Measurements from ENCODE around the gene NEBL. TPM values are rescaled to one million over a fixed set of nuclear protein-coding genes. Genes with fewer than 3 reads are reported as not detected.

Gene NEBL
- total RNA-seq, 4 donors from 2014 or later, result 52.0 to 100 (median 62.3) TPM

- TF ChIP-seq CTCF (IDR thresholded peaks at IDR 0.05) (no peak), POLR2A (IDR thresholded peaks at IDR 0.05) (no peak)
- H3K4me3 ChIP-seq (ENCODE audit: low read depth, poor library complexity, severe bottlenecking), result no peak overlapping the region
- no peak for DNase-seq (ENCODE audit: low spot score in 2 of 2)
- intact Hi-C loops (cut with DNase I; ENCODE audit: low total_unique reads), result no loop called here
- WGBS, 2 donors, result 79 to 86% methylated on average over 2 of the region's 2 CpGs
Observed at GRCh38 chr10:20771051-20771450, 126.1 kb downstream of the NEBL start.

GRCh38 chr10:20769481-20769880, 127.6 kb downstream of the NEBL start:
- TF ChIP-seq POLR2A (IDR thresholded peaks at IDR 0.05) (no peak), CTCF (IDR thresholded peaks at IDR 0.05) (no peak)
- no peak for DNase-seq (ENCODE audit: low spot score in 2 of 2)
- WGBS, 2 donors, result 44 to 49% methylated on average over 3 of the region's 3 CpGs
- H3K4me3 ChIP-seq (ENCODE audit: low read depth, poor library complexity, severe bottlenecking), result no peak overlapping the region
- intact Hi-C loops (cut with DNase I; ENCODE audit: low total_unique reads), result no loop called here

- H3K4me3 ChIP-seq (ENCODE audit: low read depth, poor library complexity, severe bottlenecking), result no peak overlapping the region
- WGBS, 2 donors, result 15 to 19% methylated on average over 3 of the region's 3 CpGs
- intact Hi-C loops (cut with DNase I; ENCODE audit: low total_unique reads), result no loop called here
- no peak for DNase-seq (ENCODE audit: low spot score in 2 of 2)
- TF ChIP-seq POLR2A (IDR thresholded peaks at IDR 0.05), result no peak
- no peak for TF ChIP-seq CTCF (IDR thresholded peaks at IDR 0.05)
Observed at GRCh38 chr10:20768843-20769242, 128.3 kb downstream of the NEBL start.

- no peak overlapping the region for H3K4me3 ChIP-seq (ENCODE audit: low read depth, poor library complexity, severe bottlenecking)
- WGBS, 2 donors, result 13 to 15% methylated on average over 2 of the region's 2 CpGs
- DNase-seq (ENCODE audit: low spot score in 2 of 2), result peak in 1 of 2 donors; percentile 43
- intact Hi-C loops (cut with DNase I; ENCODE audit: low total_unique reads), result no loop called here
- TF ChIP-seq POLR2A (IDR thresholded peaks at IDR 0.05), result no peak
- TF ChIP-seq CTCF (IDR thresholded peaks at IDR 0.05), result no peak
Observed at GRCh38 chr10:20767028-20767427, 130.1 kb downstream of the NEBL start.

- H3K4me3 ChIP-seq (ENCODE audit: low read depth, poor library complexity, severe bottlenecking), result no peak overlapping the region
- intact Hi-C loops (cut with DNase I; ENCODE audit: low total_unique reads), result no loop called here
- DNase-seq (ENCODE audit: low spot score in 2 of 2), result no peak
- 81 to 100% methylated on average over 1 of the region's 1 CpG for WGBS, 2 donors
- TF ChIP-seq POLR2A (IDR thresholded peaks at IDR 0.05), result no peak
- no peak for TF ChIP-seq CTCF (IDR thresholded peaks at IDR 0.05)
Observed at GRCh38 chr10:20765066-20765465, 132.0 kb downstream of the NEBL start.

- WGBS, 2 donors, result 42 to 48% methylated on average over 2 of the region's 2 CpGs
- intact Hi-C loops (cut with DNase I; ENCODE audit: low total_unique reads), result no loop called here
- TF ChIP-seq POLR2A (IDR thresholded peaks at IDR 0.05), result no peak
- TF ChIP-seq CTCF (IDR thresholded peaks at IDR 0.05), result no peak
- no peak for DNase-seq (ENCODE audit: low spot score in 2 of 2)
- no peak overlapping the region for H3K4me3 ChIP-seq (ENCODE audit: low read depth, poor library complexity, severe bottlenecking)
Observed at GRCh38 chr10:20760460-20760859, 136.7 kb downstream of the NEBL start.
